A549 (cell line): ENCODE measurements around the gene CPLX1.

ENCODE experiments used
- CTCF ChIP-seq: fragments of >200 bp; sonication (Bioruptor Twin); formaldehyde crosslinking; IDR thresholded peaks from 3 replicates; pipeline ENCODE4 v1.5.1; 2016
- JUNB ChIP-seq: fragments of >200 bp; sonication (Bioruptor Twin); formaldehyde crosslinking; IDR thresholded peaks from 2 replicates; pipeline ENCODE4 v1.6.1; 2016
- NPAS2 ChIP-seq: fragments of 250-450 bp; sonication (Bioruptor Pico); IDR thresholded peaks from 2 replicates; pipeline ENCODE4 v1.8.0; 2022; ENCODE audit warnings: mild to moderate bottlenecking, moderate library complexity, borderline replicate concordance
- ZNF302 ChIP-seq: fragments of 250-450 bp; sonication (Bioruptor Pico); IDR thresholded peaks from 2 replicates; pipeline ENCODE4 v1.9.0; 2021; ENCODE audit warnings: inconsistent platforms, mild to moderate bottlenecking, moderate library complexity

- TF ChIP-seq CTCF (no peak), JUNB (no peak), NPAS2 (no peak), ZNF302 (CRISPR knock-in tag) (no peak)
Measured at GRCh38 chr4:839675-840443, 13.9 kb upstream of the CPLX1 start.
